ENCODE data around the gene PDHB. TPM values are rescaled to one million over a fixed set of nuclear protein-coding genes. Genes with fewer than 3 reads are reported as not detected.

The PDHB gene
- polyA plus RNA-seq, 1 donor = 72.3 TPM

DNA sequence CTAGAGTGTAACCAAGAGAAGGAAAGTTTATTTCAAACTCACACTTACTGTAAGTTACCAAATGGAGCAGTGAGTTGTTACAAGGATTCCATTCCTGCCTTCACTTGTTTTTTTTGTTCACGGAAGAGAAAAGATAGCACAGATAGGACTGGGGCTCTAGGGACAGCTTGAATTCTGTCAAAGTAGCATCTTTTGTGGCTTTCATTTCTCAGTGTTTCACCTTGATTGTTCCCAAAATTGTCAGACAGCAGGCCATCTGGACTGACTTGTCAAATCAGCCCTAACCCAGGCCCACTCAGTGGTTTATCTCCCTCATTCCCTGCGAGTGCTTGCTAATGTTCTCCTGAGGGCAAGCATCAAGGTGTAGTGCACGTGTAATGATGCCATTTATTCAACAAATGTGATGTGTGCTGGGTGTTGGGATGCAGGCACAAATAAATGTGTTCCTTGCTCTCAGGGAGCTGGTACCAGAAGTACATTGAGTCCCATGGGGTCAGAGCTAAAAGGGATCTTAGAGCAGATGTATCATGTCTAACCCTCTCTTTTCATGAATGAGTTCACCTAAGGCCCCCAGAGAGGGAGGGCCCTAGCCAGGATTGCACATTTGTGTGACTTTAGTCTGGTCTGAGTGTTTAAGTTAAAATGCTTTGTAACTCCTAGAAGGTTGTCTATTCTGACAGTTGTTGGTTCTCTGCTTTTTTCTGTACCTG lies 49.1 kb downstream of the PDHB start:
- DNase-seq = no peak
- H3K4me3 ChIP-seq (ENCODE audit: low read length) = no peak overlapping the region
- H3K27me3 ChIP-seq (ENCODE audit: control insufficient read depth, insufficient read depth, low read length) = no peaks in the 10 kb centered on the region
- WGBS (ENCODE audit: insufficient coverage, low lambda C conversion rate) = 100% methylated on average over 1 of the region's 3 CpGs
- peaks cover 4% of the 10 kb centered on the region for H3K4me1 ChIP-seq (ENCODE audit: control insufficient read depth, insufficient read depth, low read length)
- no peak overlapping the region for H3K27ac ChIP-seq (ENCODE audit: low read length)
- no peaks in the 10 kb centered on the region for H3K9me3 ChIP-seq (ENCODE audit: control insufficient read depth, low read depth, low read length)
- peaks cover 4% of the 10 kb centered on the region for H3K36me3 ChIP-seq (ENCODE audit: control insufficient read depth, insufficient read depth, low read length)

DNA sequence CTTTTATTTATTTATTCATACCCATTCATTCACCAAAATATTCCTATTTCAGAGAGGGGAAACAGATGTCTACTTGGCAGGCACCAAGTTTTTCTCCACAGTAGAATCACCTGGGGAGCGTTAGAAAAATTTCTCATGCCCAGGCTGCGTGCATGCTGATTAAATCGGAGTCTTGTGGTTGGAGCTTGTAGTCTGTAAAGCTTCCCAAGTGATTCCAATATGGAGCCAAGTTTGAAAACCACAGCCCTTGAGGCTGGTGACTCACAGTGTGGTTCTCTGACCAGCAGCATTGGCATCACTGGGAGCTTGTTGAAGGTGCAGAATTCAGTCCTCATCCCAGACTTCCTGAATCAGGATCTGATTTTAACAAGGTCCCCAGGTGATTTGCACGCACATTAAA lies 49.7 kb downstream of the PDHB start:
- DNase-seq = no peak

DNA sequence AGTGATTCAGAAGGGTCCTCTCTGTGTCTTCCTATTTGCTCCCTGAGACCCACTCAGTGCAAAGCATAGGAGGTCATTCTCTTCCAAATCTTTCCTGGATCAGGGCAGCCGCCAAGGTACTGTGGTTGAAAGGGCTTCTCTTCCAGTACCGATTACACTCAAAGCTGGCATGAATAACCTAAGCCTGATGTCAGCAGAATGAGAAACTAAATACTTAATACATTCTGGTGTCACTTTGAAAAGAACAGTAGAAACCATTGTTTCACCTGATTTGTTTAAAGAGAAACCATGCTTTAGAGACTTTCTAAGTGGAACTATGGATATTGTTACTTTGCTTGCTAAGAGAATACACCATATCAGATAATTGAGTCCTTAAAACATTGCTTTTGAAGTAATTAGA lies 50.2 kb downstream of the PDHB start:
- no peak for DNase-seq
- H3K9me3 ChIP-seq (ENCODE audit: control insufficient read depth, low read depth, low read length) = no peaks in the 10 kb centered on the region
- H3K27me3 ChIP-seq (ENCODE audit: control insufficient read depth, insufficient read depth, low read length) = no peaks in the 10 kb centered on the region
- no CpG with 5 or more reads among the region's 2 CpGs for WGBS (ENCODE audit: insufficient coverage, low lambda C conversion rate)
- no peak overlapping the region for H3K4me3 ChIP-seq (ENCODE audit: low read length)
- peaks cover 4% of the 10 kb centered on the region for H3K36me3 ChIP-seq (ENCODE audit: control insufficient read depth, insufficient read depth, low read length)
- no peak overlapping the region for H3K27ac ChIP-seq (ENCODE audit: low read length)
- peaks cover 4% of the 10 kb centered on the region for H3K4me1 ChIP-seq (ENCODE audit: control insufficient read depth, insufficient read depth, low read length)

More for the DNA sequence above, 49.7 kb downstream of the PDHB start:
- no peaks in the 10 kb centered on the region for H3K9me3 ChIP-seq (ENCODE audit: control insufficient read depth, low read depth, low read length)
- peaks cover 4% of the 10 kb centered on the region for H3K4me1 ChIP-seq (ENCODE audit: control insufficient read depth, insufficient read depth, low read length)
- H3K36me3 ChIP-seq (ENCODE audit: control insufficient read depth, insufficient read depth, low read length) = peaks cover 4% of the 10 kb centered on the region
- no peak overlapping the region for H3K27ac ChIP-seq (ENCODE audit: low read length)
- no peaks in the 10 kb centered on the region for H3K27me3 ChIP-seq (ENCODE audit: control insufficient read depth, insufficient read depth, low read length)
- H3K4me3 ChIP-seq (ENCODE audit: low read length) = no peak overlapping the region
- whole genome bisulfite sequencing (ENCODE audit: insufficient coverage, low lambda C conversion rate) = no CpG with 5 or more reads among the region's 4 CpGs

DNA sequence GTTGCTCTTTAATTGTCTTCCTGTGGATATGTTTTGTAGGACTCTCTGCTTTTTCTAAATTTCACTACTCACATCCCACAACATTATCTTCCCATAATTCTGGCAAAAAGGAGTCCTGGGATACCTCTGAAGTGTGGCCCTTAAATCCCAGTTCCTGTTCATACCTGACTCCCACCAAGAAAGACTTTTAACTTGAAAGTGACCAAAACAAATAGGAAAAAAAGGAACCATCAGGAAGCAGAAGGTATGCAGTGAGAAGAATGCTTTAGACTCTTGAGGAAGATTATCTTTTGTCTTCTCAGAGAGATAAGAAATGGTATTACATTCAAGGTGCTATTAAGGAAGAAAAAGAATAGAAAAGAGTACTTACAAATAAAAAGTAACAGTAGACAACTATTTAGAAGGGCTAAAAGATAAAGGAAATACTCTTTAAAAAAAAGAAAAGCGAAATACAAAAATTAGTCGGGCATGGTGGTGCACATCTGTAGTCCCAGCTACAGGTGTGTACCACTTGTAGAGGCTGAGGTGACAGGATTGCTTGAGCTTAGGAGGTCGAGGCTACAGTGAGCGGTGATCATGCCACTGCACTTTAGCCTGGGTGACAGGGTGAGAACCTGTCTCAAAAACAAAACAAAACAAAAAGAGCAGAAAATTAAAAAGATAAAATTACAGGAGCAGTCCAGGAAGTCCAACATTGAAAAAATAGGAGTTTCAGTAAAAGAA lies 54.1 kb downstream of the PDHB start:
- WGBS (ENCODE audit: insufficient coverage, low lambda C conversion rate) = 71% methylated on average over 3 of the region's 4 CpGs
- Histone ChIP-seq H3K36me3 (ENCODE audit: control insufficient read depth, insufficient read depth, low read length) (peaks cover under 1% of the 10 kb centered on the region), H3K27me3 (ENCODE audit: control insufficient read depth, insufficient read depth, low read length) (no peaks in the 10 kb centered on the region), H3K27ac (ENCODE audit: low read length) (no peak overlapping the region), H3K4me1 (ENCODE audit: control insufficient read depth, insufficient read depth, low read length) (no peaks in the 10 kb centered on the region), H3K9me3 (ENCODE audit: control insufficient read depth, low read depth, low read length) (no peaks in the 10 kb centered on the region), H3K4me3 (ENCODE audit: low read length) (no peak overlapping the region)
- DNase-seq = no peak

DNA sequence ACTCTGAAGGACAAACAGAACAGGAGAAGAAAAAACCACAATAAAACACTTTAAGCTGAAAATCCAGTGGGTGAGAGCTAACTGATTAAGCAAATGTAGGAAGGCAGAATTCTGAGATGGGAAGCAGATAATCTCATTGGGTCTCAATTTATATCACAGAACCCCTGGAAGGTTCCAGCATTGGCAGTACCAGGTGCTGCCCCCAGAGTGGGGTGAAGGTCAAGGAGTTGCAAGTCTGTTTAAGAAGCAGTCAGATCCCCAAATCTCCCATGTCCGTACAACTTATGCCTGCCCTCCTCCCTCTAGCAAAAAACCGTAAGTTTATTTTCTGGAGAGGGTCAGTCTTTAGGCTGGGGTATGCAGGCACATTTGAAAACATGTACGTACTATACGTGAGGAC lies 55.9 kb downstream of the PDHB start:
- WGBS (ENCODE audit: insufficient coverage, low lambda C conversion rate) = no CpG with 5 or more reads among the region's 4 CpGs
- Histone ChIP-seq H3K27ac (ENCODE audit: low read length) (no peak overlapping the region), H3K9me3 (ENCODE audit: control insufficient read depth, low read depth, low read length) (no peaks in the 10 kb centered on the region), H3K36me3 (ENCODE audit: control insufficient read depth, insufficient read depth, low read length) (no peaks in the 10 kb centered on the region), H3K27me3 (ENCODE audit: control insufficient read depth, insufficient read depth, low read length) (no peaks in the 10 kb centered on the region), H3K4me3 (ENCODE audit: low read length) (no peak overlapping the region), H3K4me1 (ENCODE audit: control insufficient read depth, insufficient read depth, low read length) (no peaks in the 10 kb centered on the region)
- DNase-seq = no peak

Other genes starting within 250 kb of the PDHB start
- 56.2 TPM for gene DNASE1L3, start 222.9 kb downstream of the PDHB start, polyA plus RNA-seq
- gene ABHD6, start 196.0 kb downstream of the PDHB start, polyA plus RNA-seq = 33.8 TPM
- gene RPP14, start 127.6 kb downstream of the PDHB start, polyA plus RNA-seq = 21.5 TPM
- gene HTD2, start 127.3 kb downstream of the PDHB start, polyA plus RNA-seq = 14.7 TPM
- gene PXK, start 100.9 kb downstream of the PDHB start, polyA plus RNA-seq = 17.2 TPM
- 25.3 TPM for gene KCTD6, start 58.3 kb upstream of the PDHB start, polyA plus RNA-seq
- gene ACOX2, start 103.4 kb upstream of the PDHB start, polyA plus RNA-seq = 96.9 TPM
- 1.3 TPM for gene FAM107A, start 143.6 kb upstream of the PDHB start, polyA plus RNA-seq
- gene FAM3D, start 232.9 kb upstream of the PDHB start, polyA plus RNA-seq = 6.2 TPM